Neural crest cell (in vitro differentiated cells): ENCODE results near the gene ECSIT. TPM values are rescaled to one million over a fixed set of nuclear protein-coding genes. Genes with fewer than 3 reads are reported as not detected.

Experiments
- DNase-seq: peaks from one replicate; pipeline ENCODE4 v3.0.0; 2021; ENCODE audit warnings: low read depth, mixed read lengths, low spot score
- H3K27ac Mint-ChIP-seq: one replicate; pipeline ENCODE4 v1.8.0; 2021; ENCODE audit warnings: mild to moderate bottlenecking, mixed read lengths; ENCODE audit not compliant: unreplicated experiment
- H3K27me3 Mint-ChIP-seq: 2 replicates; pipeline ENCODE4 v1.8.0; 2021; ENCODE audit warnings: low read depth, mild to moderate bottlenecking, mixed read lengths
- H3K36me3 Mint-ChIP-seq: 2 replicates; pipeline ENCODE4 v1.8.0; 2021; ENCODE audit warnings: low read depth, mild to moderate bottlenecking, mixed read lengths
- H3K4me1 Mint-ChIP-seq: 2 replicates; pipeline ENCODE4 v1.8.0; 2021; ENCODE audit warnings: mixed read lengths
- H3K4me3 Mint-ChIP-seq: one replicate; pipeline ENCODE4 v1.8.0; 2021; ENCODE audit warnings: mild to moderate bottlenecking, mixed read lengths
- H3K9me3 Mint-ChIP-seq: 2 replicates; pipeline ENCODE4 v1.8.0; 2021; ENCODE audit warnings: mixed read lengths
- total RNA-seq: library from RNA; stranded (reverse); gene quantifications from 2 replicates; pipeline ENCODE4 v1.2.1, GENCODE V29; 2021
- TF ChIP-seq, protein P1 (sequence below): fragments of 200-600 bp; sonication (generic); conservative IDR thresholded peaks from 2 replicates; pipeline ENCODE4 v1.5.0; 2021; ENCODE audit warnings: antibody characterized with exemption, mild to moderate bottlenecking

Gene ECSIT
- total RNA-seq, 1 donor from 2014 or later, result 49.4 TPM

DNA sequence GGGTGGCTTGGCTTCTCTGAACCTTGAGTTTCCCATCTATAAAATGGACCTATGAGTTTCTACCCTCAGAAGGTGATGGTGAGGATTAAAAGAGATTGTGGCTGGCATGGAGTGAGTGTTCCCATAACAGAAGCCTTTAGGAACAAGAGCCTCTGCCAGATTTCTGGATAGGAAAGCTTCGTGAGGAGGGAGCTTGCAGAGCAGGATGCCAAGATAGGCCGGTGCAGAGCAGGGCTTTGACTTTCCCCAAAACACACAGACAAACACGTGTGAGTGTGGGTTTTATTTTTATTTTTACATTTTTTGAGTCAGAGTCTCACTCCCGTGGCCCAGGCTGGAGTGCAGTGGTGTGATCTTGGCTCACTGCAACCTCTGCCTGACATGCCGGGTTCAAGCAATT, 6.0 kb upstream of the ECSIT start:
- no peaks in the 10 kb centered on the region for H3K36me3 Mint-ChIP-seq
- peaks cover 27% of the 10 kb centered on the region for H3K4me1 Mint-ChIP-seq
- H3K27me3 Mint-ChIP-seq, result peaks cover 5% of the 10 kb centered on the region
- no peaks in the 10 kb centered on the region for H3K9me3 Mint-ChIP-seq
- TF ChIP-seq, protein P1, sequence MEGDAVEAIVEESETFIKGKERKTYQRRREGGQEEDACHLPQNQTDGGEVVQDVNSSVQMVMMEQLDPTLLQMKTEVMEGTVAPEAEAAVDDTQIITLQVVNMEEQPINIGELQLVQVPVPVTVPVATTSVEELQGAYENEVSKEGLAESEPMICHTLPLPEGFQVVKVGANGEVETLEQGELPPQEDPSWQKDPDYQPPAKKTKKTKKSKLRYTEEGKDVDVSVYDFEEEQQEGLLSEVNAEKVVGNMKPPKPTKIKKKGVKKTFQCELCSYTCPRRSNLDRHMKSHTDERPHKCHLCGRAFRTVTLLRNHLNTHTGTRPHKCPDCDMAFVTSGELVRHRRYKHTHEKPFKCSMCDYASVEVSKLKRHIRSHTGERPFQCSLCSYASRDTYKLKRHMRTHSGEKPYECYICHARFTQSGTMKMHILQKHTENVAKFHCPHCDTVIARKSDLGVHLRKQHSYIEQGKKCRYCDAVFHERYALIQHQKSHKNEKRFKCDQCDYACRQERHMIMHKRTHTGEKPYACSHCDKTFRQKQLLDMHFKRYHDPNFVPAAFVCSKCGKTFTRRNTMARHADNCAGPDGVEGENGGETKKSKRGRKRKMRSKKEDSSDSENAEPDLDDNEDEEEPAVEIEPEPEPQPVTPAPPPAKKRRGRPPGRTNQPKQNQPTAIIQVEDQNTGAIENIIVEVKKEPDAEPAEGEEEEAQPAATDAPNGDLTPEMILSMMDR, result no peak
- DNase-seq, result no peak
- peak overlapping the region; percentile 43 for H3K4me3 Mint-ChIP-seq
- H3K27ac Mint-ChIP-seq, result no peak overlapping the region

DNA sequence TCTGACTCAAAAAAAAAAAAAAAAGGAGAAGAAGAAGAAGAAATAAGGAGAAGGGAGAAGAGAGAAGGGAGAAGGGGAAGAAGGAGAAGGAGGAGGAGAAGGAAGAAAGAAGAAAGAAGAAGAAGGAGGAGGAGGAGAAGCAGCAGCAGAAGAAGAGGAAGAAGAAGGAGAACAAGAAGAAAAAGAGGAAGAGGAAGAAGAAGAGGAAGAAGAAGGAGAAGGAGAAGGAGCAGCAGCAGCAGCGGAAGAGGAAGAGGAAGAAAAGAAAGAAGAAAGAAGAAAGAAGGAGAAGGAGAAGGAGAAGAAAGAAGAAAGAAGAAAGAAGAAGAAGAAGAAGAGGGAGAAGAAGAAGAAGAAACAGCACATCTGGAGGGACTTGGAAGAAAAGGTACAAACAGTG, 5.6 kb upstream of the ECSIT start:
- Mint-ChIP-seq H3K36me3 (no peaks in the 10 kb centered on the region), H3K27me3 (peaks cover 5% of the 10 kb centered on the region), H3K4me3 (no peak overlapping the region), H3K4me1 (peaks cover 27% of the 10 kb centered on the region), H3K27ac (no peak overlapping the region), H3K9me3 (no peaks in the 10 kb centered on the region)
- DNase-seq, result no peak
- TF ChIP-seq, protein P1, result no peak

DNA sequence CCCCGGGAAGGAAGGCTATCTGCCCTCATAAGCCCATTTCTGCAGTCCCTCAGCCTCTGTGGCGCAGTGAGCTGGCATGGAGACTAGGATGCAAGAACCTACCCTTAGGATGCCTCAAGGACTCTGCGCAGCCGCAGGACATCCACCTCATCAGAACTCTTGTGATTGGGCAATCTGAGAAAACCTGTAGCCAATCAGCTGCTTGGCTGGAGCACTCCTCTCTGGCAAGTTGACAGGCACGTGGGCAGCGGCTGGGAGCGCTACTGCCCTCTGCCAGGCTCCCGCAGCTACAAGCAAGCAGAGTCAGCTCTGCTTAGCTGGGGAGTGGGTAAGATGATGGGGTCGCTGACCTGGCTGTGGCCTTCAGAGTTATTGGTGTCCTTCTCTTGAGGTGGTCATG, 1.5 kb upstream of the ECSIT start:
- Mint-ChIP-seq H3K27ac (no peak overlapping the region), H3K4me3 (peak overlapping the region; percentile 70)

DNA sequence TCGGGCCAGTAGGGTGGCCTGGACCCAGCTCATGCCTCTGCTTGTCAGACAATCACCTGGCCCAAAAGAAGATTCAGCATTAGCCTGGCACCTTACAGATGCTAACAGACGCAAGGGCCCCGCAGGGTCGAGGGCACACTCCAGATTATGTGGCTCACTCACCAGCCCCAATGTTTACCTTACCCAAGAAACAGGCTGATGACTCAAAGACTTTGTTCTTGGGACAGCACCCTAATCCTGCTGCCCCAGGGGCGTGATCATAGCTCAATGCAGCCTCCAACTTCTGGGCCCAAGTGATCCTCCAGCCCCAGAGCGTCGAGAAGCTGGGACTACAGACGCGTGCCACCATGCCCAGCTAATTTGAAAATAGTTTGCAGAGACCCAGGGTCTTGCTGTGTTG, 9.8 kb downstream of the ECSIT start:
- TF ChIP-seq, protein P1, result no peak
- Mint-ChIP-seq H3K9me3 (no peaks in the 10 kb centered on the region), H3K36me3 (no peaks in the 10 kb centered on the region), H3K27ac (no peak overlapping the region), H3K4me3 (peak overlapping the region; percentile 23), H3K27me3 (no peaks in the 10 kb centered on the region), H3K4me1 (no peaks in the 10 kb centered on the region)
- DNase-seq, result no peak

More for the DNA sequence above, 1.5 kb upstream of the ECSIT start:
- Mint-ChIP-seq H3K9me3 (peaks cover 2% of the 10 kb centered on the region), H3K4me1 (peaks cover 23% of the 10 kb centered on the region), H3K27me3 (no peaks in the 10 kb centered on the region), H3K36me3 (no peaks in the 10 kb centered on the region)
- TF ChIP-seq, protein P1, result peak; percentile 19
- peak; percentile 29 for DNase-seq

DNA sequence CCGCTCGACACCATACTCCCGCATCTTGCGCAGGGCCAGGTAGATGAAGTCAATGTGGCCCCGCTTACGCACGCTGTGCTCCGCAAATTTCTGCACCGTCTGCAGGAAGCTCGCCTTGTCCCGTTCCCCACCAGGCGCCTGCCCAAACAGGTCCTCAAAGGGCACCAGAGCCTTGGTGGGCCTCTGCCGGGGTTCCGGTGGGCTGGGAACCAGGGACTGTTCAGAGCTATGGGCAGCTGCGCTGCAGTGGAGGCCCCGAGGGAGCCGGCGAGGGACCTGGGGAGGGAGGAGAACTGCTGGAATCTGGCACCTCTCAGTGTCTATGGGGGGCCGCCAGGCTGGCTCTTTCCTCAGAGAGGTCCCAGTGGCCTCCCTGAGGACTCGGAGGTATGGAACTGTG, 15.0 kb downstream of the ECSIT start:
- TF ChIP-seq, protein P1, result no peak
- Mint-ChIP-seq H3K9me3 (no peaks in the 10 kb centered on the region), H3K27me3 (no peaks in the 10 kb centered on the region), H3K4me3 (no peak overlapping the region), H3K4me1 (no peaks in the 10 kb centered on the region), H3K36me3 (peaks cover 2% of the 10 kb centered on the region), H3K27ac (no peak overlapping the region)
- DNase-seq, result no peak

DNA sequence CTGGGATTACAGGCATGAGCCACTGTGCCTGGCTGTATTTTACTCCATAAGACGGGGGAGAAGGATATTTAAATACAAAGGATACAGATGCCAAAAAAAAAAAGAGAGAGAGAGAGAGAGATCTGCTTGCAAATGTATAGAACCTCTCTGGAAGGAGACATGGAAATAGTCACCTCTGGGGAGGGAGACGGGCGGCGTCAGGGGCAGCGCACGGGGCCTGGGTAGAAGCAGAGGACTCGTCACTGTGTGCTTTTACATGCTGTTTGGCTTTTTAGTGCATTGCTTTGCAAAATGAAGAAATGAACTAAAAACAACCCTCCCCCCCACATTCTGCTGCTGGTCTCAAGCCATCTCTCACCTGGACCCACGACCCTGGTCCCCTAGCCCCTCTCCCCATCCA, 18.5 kb downstream of the ECSIT start:
- no peak for DNase-seq
- Mint-ChIP-seq H3K4me1 (peaks cover 11% of the 10 kb centered on the region), H3K27me3 (peaks cover 4% of the 10 kb centered on the region), H3K36me3 (peaks cover 2% of the 10 kb centered on the region), H3K27ac (no peak overlapping the region), H3K9me3 (no peaks in the 10 kb centered on the region), H3K4me3 (no peak overlapping the region)
- TF ChIP-seq, protein P1, result no peak
